Activated naive CD8-positive, alpha-beta T cell treated with anti-CD3 and anti-CD28 coated beads, Interleukin-2, amount 10 ng/mL, durations not matched to agents 7 days and 5 days (primary cell): ENCODE results near the gene PALS2. TPM values are rescaled to one million over a fixed set of nuclear protein-coding genes. Genes with fewer than 3 reads are reported as not detected.

Experiments
- ATAC-seq: fragments of 150-1000 bp; cut with Tn5 transposase; one replicate; pipeline ENCODE4 v1.10.0; 2021; ENCODE audit warnings: low read depth, moderate library complexity
- POLR2A ChIA-PET: fragments of 350-600 bp; sonication (Branson Sonifier 250); formaldehyde crosslinking; loops from one replicate; lab custom pipeline; 2021; ENCODE audit warnings: antibody characterized with exemption; lab: Charles Lee
- DNase-seq: peaks from one replicate; pipeline ENCODE4 v3.0.0; 2021
- H3K27ac Mint-ChIP-seq: one replicate; pipeline ENCODE4 v1.8.0; 2022; ENCODE audit warnings: mild to moderate bottlenecking, mixed read lengths
- H3K27me3 Mint-ChIP-seq: one replicate; pipeline ENCODE4 v1.8.0; 2022; ENCODE audit warnings: mild to moderate bottlenecking, moderate library complexity, mixed read lengths
- H3K36me3 Mint-ChIP-seq: one replicate; pipeline ENCODE4 v1.8.0; 2021; ENCODE audit warnings: mild to moderate bottlenecking, mixed read lengths
- H3K4me1 Mint-ChIP-seq: one replicate; pipeline ENCODE4 v1.8.0; 2021; ENCODE audit warnings: mixed read lengths
- H3K4me3 Mint-ChIP-seq: one replicate; pipeline ENCODE4 v1.8.0; 2022; ENCODE audit warnings: mild to moderate bottlenecking, moderate library complexity, mixed read lengths
- H3K9me3 Mint-ChIP-seq: one replicate; pipeline ENCODE4 v1.8.0; 2021; ENCODE audit warnings: mixed read lengths
- total RNA-seq, 2 experiments: library from RNA; stranded (reverse); gene quantifications; one replicate each; pipeline ENCODE4 v1.2.3, GENCODE V29; 2021

PALS2 gene
- total RNA-seq, 2 experiments from 2014 or later = 20.4 to 21.6 TPM

DNA sequence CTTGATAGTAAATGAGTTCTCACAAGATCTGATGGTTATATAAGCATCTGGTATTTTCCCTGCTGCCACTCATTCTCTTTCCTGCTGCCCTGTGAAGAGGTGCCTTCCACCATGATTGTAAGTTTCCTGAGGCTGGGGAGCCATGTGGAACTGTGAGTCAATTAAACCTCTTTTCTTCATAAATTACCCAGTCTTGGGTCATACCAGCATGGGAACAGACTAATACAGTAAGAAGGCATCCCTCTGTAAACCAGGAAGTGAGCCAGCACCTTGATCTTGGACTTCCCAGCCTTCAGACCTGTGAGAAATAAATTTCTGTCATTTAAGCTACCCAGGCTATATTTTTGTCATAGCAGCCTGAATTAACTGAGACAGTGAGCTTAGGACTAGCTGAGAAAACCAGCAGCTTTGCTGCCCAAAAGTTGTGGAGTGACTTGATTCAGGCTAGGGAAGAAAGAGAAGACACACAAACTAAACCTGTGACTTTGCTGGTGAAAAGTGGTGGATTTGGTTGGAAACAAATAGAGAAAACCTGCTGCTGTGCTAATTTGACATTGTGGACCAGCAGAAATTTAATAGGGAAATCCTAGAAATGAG lies 29.7 kb downstream of the PALS2 start:
- H3K4me1 Mint-ChIP-seq = no peaks in the 10 kb centered on the region
- H3K9me3 Mint-ChIP-seq = peaks cover 10% of the 10 kb centered on the region
- H3K36me3 Mint-ChIP-seq = peaks cover 21% of the 10 kb centered on the region
- H3K27me3 Mint-ChIP-seq = no peaks in the 10 kb centered on the region
- POLR2A ChIA-PET = no interaction called here
- no peak overlapping the region for H3K4me3 Mint-ChIP-seq
- no peak for DNase-seq
- no peak for ATAC-seq
- H3K27ac Mint-ChIP-seq = no peak overlapping the region

DNA sequence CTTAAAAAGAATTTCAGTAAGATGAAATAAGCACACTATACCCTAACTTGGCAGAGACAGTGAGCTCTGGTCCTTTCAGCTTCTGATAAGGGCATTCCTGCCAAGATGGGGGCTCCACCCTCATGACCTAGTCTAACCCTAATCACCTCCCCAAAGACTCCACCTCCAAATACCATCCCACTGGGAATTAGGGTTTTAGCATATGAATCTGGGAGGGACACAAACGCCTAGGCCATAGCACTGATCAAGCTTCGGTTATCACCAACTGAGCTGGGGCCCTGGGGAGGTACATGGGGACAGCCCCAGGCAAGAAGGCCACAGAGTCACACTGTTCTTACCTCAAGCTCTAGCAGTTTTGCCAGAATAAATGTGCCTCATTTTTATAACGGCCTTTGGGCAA lies 31.4 kb downstream of the PALS2 start:
- Mint-ChIP-seq H3K4me3 (no peak overlapping the region), H3K4me1 (peaks cover 5% of the 10 kb centered on the region), H3K27ac (no peak overlapping the region), H3K9me3 (peaks cover 10% of the 10 kb centered on the region), H3K36me3 (peaks cover 21% of the 10 kb centered on the region), H3K27me3 (no peaks in the 10 kb centered on the region)
- DNase-seq (no peak), ATAC-seq (no peak)
- POLR2A ChIA-PET = no interaction called here

DNA sequence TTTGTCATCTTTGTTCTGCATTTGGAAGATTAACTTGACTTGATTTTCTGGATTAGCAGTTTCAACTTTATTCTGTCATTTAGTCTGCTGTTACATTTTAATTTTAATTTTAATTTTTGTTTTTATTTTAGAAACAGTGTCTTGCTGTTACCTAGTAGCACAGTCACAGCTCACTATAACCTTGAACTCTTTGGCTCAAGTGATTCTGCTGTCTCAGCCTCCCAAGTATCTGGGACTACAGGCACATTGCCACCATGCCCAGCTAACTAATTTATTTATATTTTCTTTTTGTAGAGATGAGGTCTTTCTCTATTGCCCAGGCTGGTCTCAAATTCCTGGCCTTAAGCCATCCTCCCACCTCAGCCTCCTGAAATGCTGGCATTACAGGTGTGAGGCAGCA lies 35.3 kb downstream of the PALS2 start:
- Mint-ChIP-seq H3K27me3 (no peaks in the 10 kb centered on the region), H3K27ac (no peak overlapping the region), H3K4me3 (no peak overlapping the region), H3K36me3 (peaks cover 2% of the 10 kb centered on the region), H3K4me1 (peaks cover 7% of the 10 kb centered on the region), H3K9me3 (peaks cover 3% of the 10 kb centered on the region)
- ATAC-seq (no peak), DNase-seq (no peak)
- POLR2A ChIA-PET = no interaction called here

DNA sequence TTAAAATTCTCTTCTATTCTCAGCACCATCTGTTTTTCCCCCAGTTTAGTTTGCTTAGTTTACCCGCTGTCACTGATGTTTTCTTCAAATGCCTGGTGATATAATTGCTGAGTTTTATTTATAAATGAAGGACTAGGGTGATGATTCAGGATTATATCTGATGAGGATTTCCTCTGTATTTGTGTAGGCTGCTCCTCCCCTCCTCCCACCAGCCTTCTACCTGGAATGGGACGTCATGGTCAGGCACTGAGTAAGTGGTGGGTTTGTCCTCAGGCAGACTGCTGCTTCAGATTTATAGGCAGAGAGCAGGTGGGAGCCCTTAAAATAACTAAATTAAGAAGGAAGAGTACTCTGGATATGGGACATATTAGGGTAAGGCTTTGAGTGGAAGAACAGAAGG lies 35.8 kb downstream of the PALS2 start:
- DNase-seq (no peak), ATAC-seq (no peak)
- no peak overlapping the region for H3K27ac Mint-ChIP-seq
- no peaks in the 10 kb centered on the region for H3K27me3 Mint-ChIP-seq
- H3K4me1 Mint-ChIP-seq = peaks cover 7% of the 10 kb centered on the region
- H3K9me3 Mint-ChIP-seq = peaks cover 3% of the 10 kb centered on the region
- peaks cover 2% of the 10 kb centered on the region for H3K36me3 Mint-ChIP-seq
- POLR2A ChIA-PET = no interaction called here
- H3K4me3 Mint-ChIP-seq = no peak overlapping the region

DNA sequence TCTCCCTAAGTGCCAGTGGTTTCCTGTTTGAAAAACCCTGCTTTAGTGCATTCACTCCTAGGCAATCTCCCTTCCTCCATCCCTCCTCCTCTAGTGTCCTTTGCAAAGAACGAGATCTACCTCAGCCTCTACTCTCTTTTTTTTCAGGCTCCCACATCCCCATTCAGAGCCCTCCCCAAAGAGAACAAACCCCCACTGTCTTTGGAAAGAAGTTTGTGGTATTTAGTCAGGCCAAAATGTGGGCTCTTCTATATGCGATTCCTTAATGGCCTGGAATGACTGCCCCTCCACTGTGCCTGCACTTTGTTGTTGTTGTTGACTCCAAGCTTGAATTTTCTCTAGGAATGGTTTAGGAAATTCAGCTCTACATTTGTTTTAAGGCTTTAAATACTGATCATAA lies 36.3 kb downstream of the PALS2 start:
- Mint-ChIP-seq H3K27me3 (no peaks in the 10 kb centered on the region), H3K9me3 (peaks cover 4% of the 10 kb centered on the region), H3K36me3 (no peaks in the 10 kb centered on the region), H3K4me3 (no peak overlapping the region), H3K4me1 (peaks cover 7% of the 10 kb centered on the region), H3K27ac (no peak overlapping the region)
- DNase-seq = no peak
- POLR2A ChIA-PET = no interaction called here
- no peak for ATAC-seq

DNA sequence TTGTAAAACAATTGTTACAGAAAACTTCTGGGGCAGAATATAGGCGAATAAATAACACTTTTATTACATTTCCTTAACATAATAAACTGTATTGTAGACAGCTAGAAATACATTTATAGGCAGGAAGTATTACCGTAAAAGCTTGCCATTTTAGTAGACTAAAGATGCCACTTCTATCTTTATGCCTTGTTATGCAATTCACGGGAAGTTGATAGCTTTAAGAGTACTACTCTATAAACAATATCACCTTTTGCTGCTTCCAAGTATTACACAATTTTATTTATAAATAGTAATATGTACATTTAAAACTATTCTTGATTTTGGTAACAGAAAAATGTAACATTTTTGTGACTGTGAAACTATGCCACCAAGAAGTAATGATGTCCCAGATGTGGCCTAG lies 37.9 kb downstream of the PALS2 start:
- H3K27ac Mint-ChIP-seq = no peak overlapping the region
- peaks cover 7% of the 10 kb centered on the region for H3K4me1 Mint-ChIP-seq
- peaks cover 7% of the 10 kb centered on the region for H3K9me3 Mint-ChIP-seq
- ATAC-seq (no peak), DNase-seq (no peak)
- H3K36me3 Mint-ChIP-seq = peaks cover 2% of the 10 kb centered on the region
- H3K4me3 Mint-ChIP-seq = no peak overlapping the region
- H3K27me3 Mint-ChIP-seq = no peaks in the 10 kb centered on the region
- POLR2A ChIA-PET = no interaction called here

DNA sequence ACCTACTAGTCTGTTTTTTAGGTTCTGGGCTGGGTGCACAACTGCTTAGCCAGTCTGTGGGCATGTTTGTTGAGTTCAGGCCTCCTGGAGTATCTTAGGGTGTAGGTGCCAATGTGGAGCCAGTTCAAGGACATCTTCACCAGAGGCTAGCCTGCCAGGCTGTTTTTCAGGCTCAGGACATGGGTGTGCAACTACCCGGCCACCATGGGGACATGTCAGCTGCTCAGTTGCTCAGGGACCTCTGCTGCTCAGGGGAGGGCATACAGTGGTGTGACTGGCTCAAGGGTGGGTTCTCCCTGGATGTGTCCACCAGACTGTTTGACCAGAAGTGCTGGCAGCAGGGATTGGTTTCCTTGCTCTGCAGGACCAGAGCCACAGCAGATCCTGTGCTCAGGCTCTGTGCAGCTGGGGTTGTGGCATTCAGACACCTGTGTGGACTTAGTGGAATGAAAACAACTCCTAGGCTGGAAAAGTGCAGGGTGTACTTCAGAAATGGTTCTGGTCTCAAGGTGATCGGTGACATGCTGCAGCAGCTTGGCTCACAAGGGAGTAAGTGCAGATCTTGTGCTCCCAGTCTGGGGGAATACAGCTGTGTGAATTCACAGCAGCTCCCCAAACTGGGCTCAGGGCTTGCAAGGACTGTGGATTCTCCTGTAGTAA lies 44.8 kb downstream of the PALS2 start:
- no peak overlapping the region for H3K27ac Mint-ChIP-seq
- POLR2A ChIA-PET = no interaction called here
- no peak for ATAC-seq
- H3K9me3 Mint-ChIP-seq = peaks cover 23% of the 10 kb centered on the region
- H3K27me3 Mint-ChIP-seq = no peaks in the 10 kb centered on the region
- no peak for DNase-seq
- H3K36me3 Mint-ChIP-seq = peaks cover 19% of the 10 kb centered on the region
- no peak overlapping the region for H3K4me3 Mint-ChIP-seq
- peaks cover 2% of the 10 kb centered on the region for H3K4me1 Mint-ChIP-seq

DNA sequence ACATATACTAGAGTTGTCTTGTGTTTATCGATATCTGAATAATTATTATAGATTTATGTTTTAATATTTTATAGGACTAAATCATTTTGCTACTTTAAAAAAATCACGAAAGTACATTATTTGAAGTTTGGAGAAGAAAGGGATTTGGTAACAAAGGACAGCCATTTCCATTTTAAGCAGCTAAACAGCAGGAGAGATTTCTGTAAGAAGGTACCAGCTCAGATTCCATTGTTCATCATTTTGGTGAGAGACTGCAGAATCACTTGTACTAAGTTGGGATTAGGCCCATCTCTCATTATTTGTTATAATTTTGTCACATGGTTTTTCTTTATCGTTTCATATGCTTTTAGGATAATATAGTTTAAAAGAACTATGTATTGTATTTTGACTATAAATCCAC lies 46.7 kb downstream of the PALS2 start:
- no peak overlapping the region for H3K4me3 Mint-ChIP-seq
- H3K27ac Mint-ChIP-seq = no peak overlapping the region
- peaks cover 20% of the 10 kb centered on the region for H3K9me3 Mint-ChIP-seq
- H3K4me1 Mint-ChIP-seq = peaks cover 2% of the 10 kb centered on the region
- POLR2A ChIA-PET = no interaction called here
- no peaks in the 10 kb centered on the region for H3K27me3 Mint-ChIP-seq
- DNase-seq = no peak
- H3K36me3 Mint-ChIP-seq = peaks cover 19% of the 10 kb centered on the region
- ATAC-seq = no peak

DNA sequence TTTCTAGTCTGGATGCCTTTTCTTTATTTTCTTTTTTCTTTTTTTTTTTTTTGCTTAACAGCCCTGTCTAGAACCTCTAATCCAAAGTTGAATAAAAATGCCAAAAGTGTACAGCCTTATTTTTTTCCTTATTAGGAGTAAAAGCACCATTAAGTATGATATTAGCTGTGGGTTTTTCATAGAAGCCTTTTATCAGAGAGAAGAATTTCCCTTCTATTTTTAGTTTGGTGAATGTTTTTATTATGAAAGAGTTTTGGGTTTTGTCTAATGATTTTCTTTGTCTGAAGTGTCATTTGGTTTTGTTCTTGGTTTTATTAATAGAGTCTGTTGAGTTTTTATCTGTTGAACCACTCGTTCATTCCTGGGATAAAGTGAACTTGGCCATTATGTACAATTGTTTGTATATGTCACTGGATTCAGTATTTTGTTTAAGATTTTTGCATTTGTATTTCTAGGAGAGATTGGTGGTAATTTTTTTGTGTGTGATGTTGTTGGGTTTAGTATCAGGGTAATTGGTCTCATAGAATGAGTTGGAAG lies 49.5 kb downstream of the PALS2 start:
- Mint-ChIP-seq H3K4me1 (peaks cover 2% of the 10 kb centered on the region), H3K27me3 (no peaks in the 10 kb centered on the region), H3K36me3 (peaks cover 28% of the 10 kb centered on the region), H3K9me3 (peaks cover 24% of the 10 kb centered on the region), H3K4me3 (no peak overlapping the region), H3K27ac (no peak overlapping the region)
- POLR2A ChIA-PET = no interaction called here
- ATAC-seq (no peak), DNase-seq (no peak)

Other genes starting within 250 kb of the PALS2 start
- gene GSDME, start 184.0 kb downstream of the PALS2 start, total RNA-seq = 1 to 10 TPM; 2.5 to 3.1 TPM